Esophagus squamous epithelium (tissue), 4 donors: ENCODE results near the gene SLC25A13.

Source experiments
- POLR2A ChIP-seq, 4 donors: fragments of 450-650 bp; IDR thresholded peaks; one replicate each; pipeline ENCODE4 v1.6.1; 2017; ENCODE audit warnings: antibody characterized with exemption in 4 of 4, mild to moderate bottlenecking in 4 of 4, moderate library complexity in 3 of 4
- TF ChIP-seq, protein P1 (sequence below), 6 experiments: fragments of 450-650 bp in 4 of 6; fragments of 200-600 bp in 2 of 6; sonication (generic) in 2 of 6; IDR thresholded peaks; one replicate each; pipeline ENCODE4 v1.5.1; 2016 to 2019; ENCODE audit warnings: antibody characterized with exemption in 6 of 6, mild to moderate bottlenecking in 4 of 6, moderate library complexity in 4 of 6

DNA sequence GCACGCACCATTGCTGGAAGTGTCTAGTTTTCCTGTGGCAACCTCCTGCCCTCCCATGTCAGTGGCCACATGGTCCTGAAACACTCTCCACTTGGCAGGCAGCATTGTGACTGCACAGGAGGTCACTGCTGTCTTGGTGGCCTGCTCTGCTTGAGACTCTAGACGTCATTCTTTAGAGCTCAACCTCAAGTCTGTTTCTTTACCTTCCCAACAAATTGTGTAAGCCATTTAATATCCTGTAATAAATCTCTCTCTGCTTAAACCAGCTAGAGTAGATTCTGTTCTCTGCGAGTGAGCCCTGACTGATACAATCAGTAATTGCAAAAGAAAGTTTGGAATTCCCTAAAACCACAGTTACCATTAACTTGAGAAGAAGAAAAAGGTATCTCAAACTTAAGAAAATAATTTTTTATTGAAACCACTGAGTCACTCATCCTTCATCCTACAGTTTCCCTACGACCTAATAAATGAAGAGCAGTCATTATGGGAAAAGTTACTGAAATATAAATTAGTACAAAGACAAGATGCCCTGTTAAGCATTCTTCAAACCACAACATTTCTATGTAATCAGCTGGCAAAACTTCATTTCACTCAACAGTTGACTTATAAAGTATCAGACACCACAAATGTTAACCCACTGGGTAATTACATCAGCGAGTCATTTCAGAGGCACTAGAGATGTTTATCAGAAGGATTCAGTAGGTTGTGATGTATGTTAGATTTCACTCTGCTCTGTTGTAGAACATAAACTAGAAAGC is 18.0 kb downstream of the SLC25A13 start:
- TF ChIP-seq, protein P1, sequence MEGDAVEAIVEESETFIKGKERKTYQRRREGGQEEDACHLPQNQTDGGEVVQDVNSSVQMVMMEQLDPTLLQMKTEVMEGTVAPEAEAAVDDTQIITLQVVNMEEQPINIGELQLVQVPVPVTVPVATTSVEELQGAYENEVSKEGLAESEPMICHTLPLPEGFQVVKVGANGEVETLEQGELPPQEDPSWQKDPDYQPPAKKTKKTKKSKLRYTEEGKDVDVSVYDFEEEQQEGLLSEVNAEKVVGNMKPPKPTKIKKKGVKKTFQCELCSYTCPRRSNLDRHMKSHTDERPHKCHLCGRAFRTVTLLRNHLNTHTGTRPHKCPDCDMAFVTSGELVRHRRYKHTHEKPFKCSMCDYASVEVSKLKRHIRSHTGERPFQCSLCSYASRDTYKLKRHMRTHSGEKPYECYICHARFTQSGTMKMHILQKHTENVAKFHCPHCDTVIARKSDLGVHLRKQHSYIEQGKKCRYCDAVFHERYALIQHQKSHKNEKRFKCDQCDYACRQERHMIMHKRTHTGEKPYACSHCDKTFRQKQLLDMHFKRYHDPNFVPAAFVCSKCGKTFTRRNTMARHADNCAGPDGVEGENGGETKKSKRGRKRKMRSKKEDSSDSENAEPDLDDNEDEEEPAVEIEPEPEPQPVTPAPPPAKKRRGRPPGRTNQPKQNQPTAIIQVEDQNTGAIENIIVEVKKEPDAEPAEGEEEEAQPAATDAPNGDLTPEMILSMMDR (IDR thresholded peaks at IDR 0.05), result no peak
- no peak for TF ChIP-seq POLR2A (IDR thresholded peaks at IDR 0.05)
